GM19099 (cell line): ENCODE data around the gene RAB19.

Experiments
- POLR2A ChIP-seq: IDR thresholded peaks from 3 replicates; pipeline ENCODE4 v1.6.1; 2011; ENCODE audit warnings: low read depth; ENCODE audit not compliant: insufficient read length; ENCODE audit errors: extremely low read depth

RAB19 gene, protein sequence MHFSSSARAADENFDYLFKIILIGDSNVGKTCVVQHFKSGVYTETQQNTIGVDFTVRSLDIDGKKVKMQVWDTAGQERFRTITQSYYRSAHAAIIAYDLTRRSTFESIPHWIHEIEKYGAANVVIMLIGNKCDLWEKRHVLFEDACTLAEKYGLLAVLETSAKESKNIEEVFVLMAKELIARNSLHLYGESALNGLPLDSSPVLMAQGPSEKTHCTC

DNA sequence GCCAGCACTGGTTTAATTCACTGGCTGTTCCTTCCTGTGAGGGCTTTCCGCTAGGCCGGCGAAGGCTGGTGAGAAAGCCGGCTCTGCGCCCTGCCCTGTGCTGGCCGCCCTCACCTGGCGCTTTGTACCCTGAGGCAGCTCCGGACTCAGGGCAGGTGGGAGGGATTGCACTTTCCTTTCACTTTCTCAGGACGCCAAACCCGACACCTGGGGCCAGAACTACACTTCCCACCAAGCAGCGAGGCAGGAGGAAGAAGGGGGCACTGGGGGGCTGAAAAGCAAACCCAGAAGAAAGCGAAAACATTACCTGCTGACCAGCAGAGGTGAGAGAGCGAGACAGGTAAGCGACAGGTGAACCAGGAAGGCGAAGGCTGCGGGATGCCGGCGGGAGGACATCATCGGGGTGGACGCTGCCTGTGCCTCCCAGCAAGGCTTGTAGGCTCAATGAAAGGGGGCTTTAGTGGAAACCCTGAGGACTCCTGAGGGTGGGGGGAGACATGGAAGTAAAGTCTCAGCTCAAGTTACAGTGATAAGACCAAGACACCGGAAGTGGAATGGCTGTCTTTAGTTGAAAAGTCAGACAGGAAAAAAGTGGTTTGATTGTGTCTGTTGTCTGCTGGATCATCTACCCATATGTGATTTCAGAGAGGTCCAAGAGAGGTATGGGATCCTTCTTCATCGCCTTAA is at the start of gene RAB19:
RAB19 (plus strand) TSS at position 181 of the 687 bp plus-strand sequence. CDS start 3,589 bp downstream, outside the sequence.
- no peak for TF ChIP-seq POLR2A

DNA sequence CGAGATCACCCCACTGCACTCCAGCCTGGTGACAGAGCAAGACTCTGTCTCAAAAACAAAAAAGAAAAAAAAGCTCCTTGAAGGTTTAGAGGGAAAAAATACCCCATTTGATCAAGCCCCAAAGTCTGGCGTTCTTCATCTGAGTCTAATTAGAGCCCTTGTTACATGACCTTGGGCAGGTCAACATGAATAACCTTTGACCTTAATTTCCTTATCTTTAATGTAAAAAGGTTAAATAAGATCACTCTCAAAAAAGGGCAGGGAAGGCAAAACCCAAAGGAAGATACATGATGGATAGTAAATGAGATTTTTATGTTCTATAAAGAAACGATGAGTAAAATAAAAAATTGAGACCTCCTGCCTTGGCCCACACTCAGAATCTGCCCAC is 45.8 kb upstream of the RAB19 start:
- no peak for TF ChIP-seq POLR2A

DNA sequence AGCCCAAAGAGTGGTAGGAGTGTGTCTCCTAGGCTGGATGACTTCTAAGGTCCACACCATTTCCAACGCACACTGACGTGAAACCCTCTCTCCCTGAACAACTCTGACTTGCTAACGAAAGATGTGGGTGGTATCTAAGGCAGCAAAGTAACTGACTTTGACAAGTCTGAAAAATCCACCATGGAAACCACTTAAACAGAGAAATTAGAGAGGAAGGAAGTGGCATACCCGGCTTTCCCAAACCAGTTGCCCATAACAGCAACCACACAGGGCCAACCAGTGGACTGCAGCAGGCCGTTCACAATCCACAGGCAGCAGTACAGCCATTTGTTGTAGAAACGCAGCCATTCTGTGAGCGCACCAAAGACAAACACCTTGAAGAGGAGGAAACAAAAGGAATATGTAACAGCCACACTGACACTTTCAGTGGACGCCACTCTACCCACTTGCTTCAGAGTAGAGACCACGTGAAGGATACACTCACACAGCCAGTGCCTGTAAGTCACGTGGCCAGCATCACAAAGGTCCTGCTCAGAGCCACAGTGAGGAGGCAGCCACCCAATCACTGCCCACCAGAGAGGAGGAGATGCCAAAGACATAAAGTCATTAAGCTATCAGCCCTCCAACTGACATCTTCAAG is 45.3 kb upstream of the RAB19 start:
- TF ChIP-seq POLR2A = no peak

DNA sequence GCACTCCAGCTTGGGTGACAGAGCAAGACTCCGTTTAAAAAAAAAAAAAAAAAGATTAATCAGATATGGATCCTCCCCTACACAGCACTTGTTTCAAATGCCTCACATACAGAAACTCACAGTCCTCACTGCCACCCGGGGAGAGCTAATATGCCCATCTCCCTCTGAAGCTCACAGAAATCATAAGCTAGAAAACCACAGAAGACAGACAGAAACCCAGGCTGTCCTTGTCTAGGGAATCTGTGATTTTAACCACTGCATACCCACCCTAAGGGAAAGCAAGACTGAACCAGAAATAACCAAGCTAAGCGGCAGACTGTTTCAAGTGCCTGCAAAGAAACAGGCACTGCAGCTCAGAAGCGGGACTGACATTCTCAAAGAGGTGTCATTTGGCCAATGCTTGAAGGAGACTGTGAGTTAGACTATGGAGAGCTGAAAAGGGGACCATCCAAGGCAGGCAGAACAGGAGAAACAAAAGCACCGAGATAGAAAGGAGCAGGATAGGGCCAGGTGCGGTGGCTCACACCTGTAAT is 43.1 kb upstream of the RAB19 start:
- TF ChIP-seq POLR2A = no peak

DNA sequence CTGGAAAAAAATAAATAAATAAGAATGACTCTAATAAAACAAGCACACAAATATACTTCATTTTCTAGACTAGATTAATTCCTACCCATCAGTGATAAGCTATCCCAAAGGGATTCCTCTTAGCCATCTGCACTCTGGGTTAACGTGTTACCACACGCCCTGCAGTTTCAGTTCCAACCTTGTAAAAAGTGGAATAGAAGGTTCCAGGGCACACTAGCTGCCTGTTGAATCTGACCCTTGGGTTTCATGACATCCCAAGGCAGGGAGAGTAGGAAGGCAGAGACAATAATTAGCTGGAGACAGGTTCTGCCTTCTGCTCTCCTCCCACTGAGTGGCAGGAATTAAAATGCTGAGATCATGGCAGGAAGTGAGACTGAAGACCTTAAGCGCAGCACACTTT is 39.0 kb upstream of the RAB19 start:
- no peak for TF ChIP-seq POLR2A

DNA sequence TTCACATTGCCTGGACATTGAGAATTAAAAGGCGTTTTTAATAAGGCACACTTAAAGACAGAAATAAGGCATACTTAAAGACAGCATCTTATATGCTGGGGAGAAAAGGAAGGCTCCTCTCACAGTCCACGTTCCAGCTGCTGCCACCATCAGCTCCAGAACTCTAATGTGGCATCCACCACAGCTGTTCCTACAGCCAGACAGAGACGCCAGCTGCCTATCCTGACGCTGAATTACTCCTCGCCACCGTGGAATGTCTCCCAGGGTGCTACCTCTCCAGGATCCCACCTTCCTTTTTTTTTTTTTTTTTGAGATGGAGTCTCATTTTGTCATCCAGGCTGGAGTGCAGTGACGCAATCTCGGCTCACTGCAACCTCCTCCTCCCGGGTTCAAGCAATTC is 36.3 kb upstream of the RAB19 start:
- TF ChIP-seq POLR2A = no peak

DNA sequence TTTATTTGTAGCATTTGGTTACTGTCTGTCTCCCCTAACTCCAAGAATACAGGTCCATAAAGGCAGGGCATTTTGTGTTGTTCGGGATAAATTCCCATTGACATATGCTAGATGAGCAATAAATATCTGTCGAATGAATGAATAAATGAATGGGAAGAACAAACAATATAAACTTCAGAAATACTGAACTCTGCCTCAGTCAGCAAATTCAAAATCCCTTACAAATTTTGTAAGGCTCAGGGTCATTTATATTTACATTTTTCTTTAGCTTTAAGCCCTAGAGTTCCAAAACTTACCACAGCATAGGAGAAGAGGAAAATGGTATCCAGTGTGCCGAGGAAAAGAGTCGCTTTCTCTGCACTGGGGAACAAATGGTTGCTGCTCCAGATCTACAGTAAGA is 34.6 kb upstream of the RAB19 start:
- TF ChIP-seq POLR2A = no peak

DNA sequence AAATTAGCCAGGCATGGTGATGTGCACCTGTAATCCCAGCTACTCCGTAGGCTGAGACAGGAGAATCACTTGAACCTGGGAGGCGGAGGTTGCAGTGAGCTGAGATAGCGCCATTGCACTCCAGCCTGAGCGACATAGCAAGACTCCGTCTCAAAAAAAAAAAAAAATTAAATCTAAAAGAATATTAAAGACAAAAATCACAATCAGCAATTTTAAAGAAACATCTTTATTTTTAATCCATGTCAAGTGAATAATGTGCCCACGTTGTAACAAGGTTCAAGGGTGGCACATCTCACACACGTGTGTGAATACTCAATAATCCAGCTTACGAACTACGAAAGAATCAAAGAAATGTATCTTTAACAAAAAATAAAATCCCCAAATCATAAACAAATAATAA is 28.5 kb upstream of the RAB19 start:
- no peak for TF ChIP-seq POLR2A

DNA sequence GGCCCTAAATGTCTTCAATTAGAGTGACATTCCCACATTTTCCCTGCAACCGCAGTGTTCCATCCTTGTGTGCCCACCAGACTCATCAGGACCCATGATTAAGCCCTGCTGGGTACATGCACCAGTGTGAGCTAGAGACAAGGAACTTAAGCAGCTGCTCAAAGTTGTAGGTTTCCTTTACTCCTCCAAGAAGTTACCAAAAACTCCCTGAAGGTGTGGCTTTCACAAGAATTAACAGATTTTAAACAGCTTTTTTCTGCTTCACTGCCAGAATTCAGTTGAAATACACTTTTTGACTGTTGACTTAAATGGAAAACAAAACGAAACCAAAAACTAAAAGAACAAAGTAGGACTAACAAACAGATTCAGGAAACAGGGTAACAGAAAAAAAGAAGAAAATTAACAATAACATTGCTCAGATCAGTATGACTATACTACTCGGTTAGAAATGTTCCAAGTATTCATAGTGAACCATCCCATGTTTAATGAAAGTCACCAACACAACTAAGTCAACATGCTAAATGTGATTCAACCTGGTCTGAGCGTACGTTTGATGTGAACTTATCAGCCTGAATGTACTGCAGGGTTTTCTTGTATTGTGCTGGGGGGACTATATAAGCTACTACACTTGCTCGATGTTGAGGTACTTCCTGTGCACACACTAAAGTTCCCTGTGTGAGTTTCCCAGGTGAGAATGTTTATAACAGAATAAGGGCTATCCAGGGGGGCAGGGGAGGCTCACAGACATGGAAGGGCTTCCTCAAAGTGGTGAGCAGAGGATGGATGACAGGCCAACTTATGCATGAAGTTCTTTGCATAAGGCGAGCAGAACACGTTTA is 27.7 kb upstream of the RAB19 start:
- TF ChIP-seq POLR2A = no peak

DNA sequence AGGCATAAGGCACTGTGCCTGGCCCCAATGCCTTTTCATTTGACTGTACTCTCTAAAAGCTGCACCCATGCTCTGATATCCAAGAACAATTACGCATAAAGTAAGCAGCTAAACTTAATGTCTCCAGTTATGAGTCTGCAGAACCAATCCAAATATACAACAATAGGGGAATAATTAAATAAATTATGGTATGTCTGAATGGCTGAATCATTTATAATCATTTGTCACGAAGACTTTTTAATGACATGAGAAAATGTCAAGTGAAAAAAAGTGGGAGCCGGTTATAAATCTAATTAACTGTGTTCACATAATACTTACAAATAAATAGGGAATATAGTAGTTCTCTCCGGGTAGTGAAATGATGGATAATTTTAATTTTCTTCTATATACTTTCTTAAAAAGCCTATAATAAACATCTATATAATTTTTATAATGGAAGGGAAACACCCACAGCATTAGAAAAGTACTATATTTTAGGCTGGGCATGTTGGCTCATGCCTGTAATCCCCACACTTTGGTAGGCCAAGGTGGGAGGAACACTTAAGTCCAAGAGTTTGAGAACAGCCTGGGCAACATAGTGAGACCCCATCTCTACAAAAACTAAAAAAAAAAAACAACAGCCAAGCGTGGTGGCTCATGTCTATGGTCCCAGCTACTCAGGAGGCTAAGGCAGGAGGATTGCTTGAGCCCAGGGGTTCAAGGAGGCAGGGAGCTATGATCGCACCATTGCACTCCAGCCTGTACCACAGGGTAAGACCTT is 19.7 kb upstream of the RAB19 start:
- no peak for TF ChIP-seq POLR2A

DNA sequence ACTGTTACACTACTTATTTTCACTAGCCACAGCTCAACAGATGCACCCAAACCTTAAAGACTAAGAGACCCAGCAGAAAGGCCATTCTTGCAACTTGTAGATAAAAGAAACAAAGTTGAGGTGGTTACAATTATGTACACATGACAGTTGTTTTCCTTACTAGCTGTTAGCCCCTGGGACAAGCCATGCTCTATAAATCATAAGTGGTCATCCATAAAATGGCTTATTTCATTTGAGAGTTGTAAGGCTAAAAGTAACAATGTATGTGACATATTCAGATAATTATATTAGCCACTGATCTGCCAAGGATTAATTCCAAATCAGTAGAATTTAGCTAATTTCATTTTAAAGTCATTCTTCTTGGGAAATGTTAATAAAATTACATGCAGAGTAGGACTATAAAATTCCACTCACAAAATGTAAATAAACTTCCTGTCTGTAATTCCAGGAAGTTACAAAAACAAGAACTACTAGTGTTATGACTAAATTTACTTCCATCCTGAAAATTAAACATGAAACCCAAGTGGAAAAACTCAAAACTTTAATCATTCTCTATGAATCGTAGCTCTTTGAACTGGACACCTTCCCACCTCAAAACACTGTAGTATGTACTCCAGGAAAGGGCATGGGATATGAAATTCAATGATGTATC is 18.8 kb upstream of the RAB19 start:
- no peak for TF ChIP-seq POLR2A

DNA sequence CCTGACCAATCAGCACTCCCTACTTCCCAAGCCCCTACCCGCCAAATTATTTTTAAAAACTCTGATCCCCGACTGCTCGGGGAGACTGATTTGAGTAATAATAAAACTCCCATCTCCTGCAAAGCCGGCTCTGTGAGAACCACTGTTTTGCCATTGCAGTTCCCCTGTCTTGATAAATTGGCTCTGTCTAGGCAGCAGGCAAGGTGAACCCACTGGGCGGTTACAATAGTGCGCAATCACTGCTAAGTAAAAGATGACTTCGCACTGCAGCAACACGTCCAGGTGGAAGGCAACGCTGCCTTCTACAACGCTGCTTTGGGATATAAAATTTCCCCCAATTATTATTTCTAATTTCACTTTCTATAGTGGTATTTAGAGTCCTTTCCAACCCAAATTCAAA is 14.4 kb upstream of the RAB19 start:
- no peak for TF ChIP-seq POLR2A

DNA sequence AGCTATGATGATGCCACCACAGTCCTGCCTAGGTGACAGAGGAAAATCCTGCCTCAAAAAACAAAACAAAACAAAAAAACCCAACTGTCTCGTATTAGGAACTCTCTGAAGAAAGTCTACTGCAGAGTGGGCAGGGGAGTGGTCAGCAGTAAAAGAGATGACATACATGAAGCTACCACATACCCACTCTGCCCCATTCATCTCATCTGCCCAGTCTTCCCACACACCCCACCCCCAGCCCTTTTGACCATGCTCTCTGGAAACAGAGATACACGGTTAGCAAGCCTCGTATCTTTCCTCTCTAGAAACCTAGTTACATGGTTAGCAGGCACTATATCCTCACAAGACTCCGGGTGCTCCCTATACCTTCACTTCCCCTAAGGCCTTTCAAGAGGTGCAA is 13.8 kb upstream of the RAB19 start:
- TF ChIP-seq POLR2A = no peak
